ENCODE measurements around the gene NOP10. TPM values are rescaled to one million over a fixed set of nuclear protein-coding genes. Genes with fewer than 3 reads are reported as not detected.
"Not testable (repeated sequence)": the region's sequence is repeated elsewhere in the genome, so short reads cannot be mapped to it uniquely, and the experiment has no call there.

NOP10 gene
- total RNA-seq, 4 donors from 2014 or later: 75.4 to 133 (median 87.7) TPM

DNA sequence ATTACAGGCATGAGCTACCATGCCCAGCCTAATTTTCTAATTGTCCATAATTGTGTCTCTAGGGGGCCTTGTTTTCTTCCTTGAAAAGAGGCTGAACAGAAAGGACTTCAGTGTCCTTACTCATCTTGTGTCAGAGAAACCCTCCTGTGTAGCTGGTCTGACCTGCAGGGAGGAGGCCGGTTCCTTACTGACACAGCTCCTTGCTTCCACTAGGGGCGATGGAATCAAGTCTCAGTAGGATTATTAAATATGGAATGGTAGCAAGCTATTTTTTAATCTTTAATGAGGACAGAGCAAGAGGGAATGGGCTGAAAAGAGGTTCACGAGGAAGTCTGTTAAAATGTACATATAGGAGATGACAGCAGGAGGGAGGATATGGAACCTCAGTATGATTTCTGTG lies 15.4 kb upstream of the NOP10 start:
- Histone ChIP-seq H3K36me3 (peaks cover 0 to 91% (median 0%) of the 10 kb centered on the region in 3 donors), H3K9me3 (no peaks in the 10 kb centered on the region), H3K4me3 (no peak overlapping the region), H3K27me3 (no peaks in the 10 kb centered on the region), H3K27ac (no peak overlapping the region), H3K4me1 (no peaks in the 10 kb centered on the region)
- no peak for DNase-seq (ENCODE audit: low spot score in 2 of 2)
- 68 to 73% methylated on average over 3 of the region's 3 CpGs for WGBS, 2 donors
- TF ChIP-seq POLR2A (IDR thresholded peaks at IDR 0.05) (no peak), EP300 (IDR thresholded peaks at IDR 0.05) (no peak)
- TF ChIP-seq, protein P1, sequence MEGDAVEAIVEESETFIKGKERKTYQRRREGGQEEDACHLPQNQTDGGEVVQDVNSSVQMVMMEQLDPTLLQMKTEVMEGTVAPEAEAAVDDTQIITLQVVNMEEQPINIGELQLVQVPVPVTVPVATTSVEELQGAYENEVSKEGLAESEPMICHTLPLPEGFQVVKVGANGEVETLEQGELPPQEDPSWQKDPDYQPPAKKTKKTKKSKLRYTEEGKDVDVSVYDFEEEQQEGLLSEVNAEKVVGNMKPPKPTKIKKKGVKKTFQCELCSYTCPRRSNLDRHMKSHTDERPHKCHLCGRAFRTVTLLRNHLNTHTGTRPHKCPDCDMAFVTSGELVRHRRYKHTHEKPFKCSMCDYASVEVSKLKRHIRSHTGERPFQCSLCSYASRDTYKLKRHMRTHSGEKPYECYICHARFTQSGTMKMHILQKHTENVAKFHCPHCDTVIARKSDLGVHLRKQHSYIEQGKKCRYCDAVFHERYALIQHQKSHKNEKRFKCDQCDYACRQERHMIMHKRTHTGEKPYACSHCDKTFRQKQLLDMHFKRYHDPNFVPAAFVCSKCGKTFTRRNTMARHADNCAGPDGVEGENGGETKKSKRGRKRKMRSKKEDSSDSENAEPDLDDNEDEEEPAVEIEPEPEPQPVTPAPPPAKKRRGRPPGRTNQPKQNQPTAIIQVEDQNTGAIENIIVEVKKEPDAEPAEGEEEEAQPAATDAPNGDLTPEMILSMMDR (IDR thresholded peaks at IDR 0.05): no peak

DNA sequence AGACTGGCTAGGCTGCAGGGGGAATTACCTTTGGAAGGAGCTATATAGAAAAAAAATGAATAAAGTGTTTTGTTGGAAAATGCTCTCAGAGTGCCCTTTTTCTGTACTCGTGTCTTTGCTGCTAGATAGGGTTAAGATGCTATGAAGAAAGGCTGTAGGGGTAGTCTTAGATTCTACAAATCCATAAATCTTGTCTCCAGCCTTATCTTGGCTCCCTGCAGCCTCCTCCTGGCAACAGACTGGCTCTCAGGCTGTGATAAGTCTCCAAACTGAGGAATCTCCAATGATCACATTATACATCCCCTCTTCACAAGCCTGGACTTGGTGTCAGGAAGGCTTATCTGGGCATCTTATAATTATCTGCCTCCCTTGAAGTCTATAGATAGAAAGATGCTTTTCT lies 14.7 kb upstream of the NOP10 start:
- Histone ChIP-seq H3K4me1 (no peaks in the 10 kb centered on the region), H3K9me3 (no peaks in the 10 kb centered on the region), H3K4me3 (no peak overlapping the region), H3K27me3 (no peaks in the 10 kb centered on the region), H3K36me3 (peaks cover 0 to 84% (median 0%) of the 10 kb centered on the region in 3 donors), H3K27ac (no peak overlapping the region)
- DNase-seq (ENCODE audit: low spot score in 2 of 2): no peak
- 76 to 81% methylated on average over 1 of the region's 1 CpG for WGBS, 2 donors
- TF ChIP-seq POLR2A (IDR thresholded peaks at IDR 0.05) (no peak), EP300 (IDR thresholded peaks at IDR 0.05) (no peak)
- TF ChIP-seq, protein P1 (IDR thresholded peaks at IDR 0.05): no peak

- no peaks in the 10 kb centered on the region for H3K4me1 ChIP-seq
- WGBS, 2 donors: 80 to 82% methylated on average over 9 of the region's 9 CpGs
- H3K36me3 ChIP-seq: peaks cover 0 to 61% (median 0%) of the 10 kb centered on the region in 3 donors
- H3K27ac ChIP-seq: no peak overlapping the region
- H3K27me3 ChIP-seq: no peaks in the 10 kb centered on the region
- no peak overlapping the region for H3K4me3 ChIP-seq
- H3K9me3 ChIP-seq: no peaks in the 10 kb centered on the region
- DNase-seq (ENCODE audit: low spot score in 2 of 2): no peak
- no peak for TF ChIP-seq EP300 (IDR thresholded peaks at IDR 0.05)
- TF ChIP-seq, protein P1 (IDR thresholded peaks at IDR 0.05): no peak
Measured at GRCh38 chr15:34355241-34355640, 12.3 kb upstream of the NOP10 start.

GRCh38 chr15:34354286-34354685 lies 11.3 kb upstream of the NOP10 start:
- H3K4me1 ChIP-seq: no peaks in the 10 kb centered on the region
- 91 to 97% methylated on average over 7 of the region's 7 CpGs for WGBS, 2 donors
- peaks cover 0 to 52% (median 0%) of the 10 kb centered on the region in 3 donors for H3K36me3 ChIP-seq
- TF ChIP-seq EP300 (IDR thresholded peaks at IDR 0.05) (no peak), POLR2A (IDR thresholded peaks at IDR 0.05) (no peak)
- TF ChIP-seq, protein P1 (IDR thresholded peaks at IDR 0.05): no peak
- no peaks in the 10 kb centered on the region for H3K27me3 ChIP-seq
- DNase-seq (ENCODE audit: low spot score in 2 of 2): no peak
- no peak overlapping the region for H3K27ac ChIP-seq
- no peak overlapping the region for H3K4me3 ChIP-seq
- no peaks in the 10 kb centered on the region for H3K9me3 ChIP-seq

DNA sequence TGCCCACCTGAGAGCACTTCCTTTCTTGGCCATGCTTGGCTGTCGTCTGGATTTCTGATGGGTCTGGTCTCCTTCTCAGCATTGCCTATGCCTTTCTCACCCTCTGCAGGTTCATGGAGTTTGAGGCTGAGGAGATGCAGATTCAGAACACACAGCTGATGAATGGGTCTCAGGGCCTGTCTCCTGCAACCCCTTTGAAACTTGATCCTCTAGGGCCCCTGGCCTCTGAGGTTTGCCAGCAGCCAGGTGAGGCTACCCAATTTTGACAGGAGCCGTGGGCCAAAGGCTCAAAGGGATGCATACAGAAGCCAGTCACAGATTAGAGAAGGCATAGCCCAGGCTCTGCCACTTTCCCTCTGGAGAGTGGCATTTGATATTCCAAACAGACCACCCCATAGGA lies 10.7 kb upstream of the NOP10 start:
- Histone ChIP-seq H3K4me1 (no peaks in the 10 kb centered on the region), H3K9me3 (no peaks in the 10 kb centered on the region), H3K36me3 (peaks cover 0 to 45% (median 0%) of the 10 kb centered on the region in 3 donors), H3K27ac (no peak overlapping the region), H3K27me3 (no peaks in the 10 kb centered on the region), H3K4me3 (no peak overlapping the region)
- WGBS, 2 donors: 57 to 58% methylated on average over 2 of the region's 2 CpGs
- DNase-seq (ENCODE audit: low spot score in 2 of 2): no peak
- TF ChIP-seq POLR2A (IDR thresholded peaks at IDR 0.05) (no peak), EP300 (IDR thresholded peaks at IDR 0.05) (no peak)
- TF ChIP-seq, protein P1 (IDR thresholded peaks at IDR 0.05): no peak

- 88 to 94% methylated on average over 12 of the region's 12 CpGs for WGBS, 2 donors
- H3K4me3 ChIP-seq; H3K27me3 ChIP-seq; DNase-seq (ENCODE audit: low spot score in 2 of 2); H3K27ac ChIP-seq; H3K9me3 ChIP-seq; H3K4me1 ChIP-seq: not testable (repeated sequence)
- peaks cover 0 to 39% (median 0%) of the 10 kb centered on the region in 3 donors for H3K36me3 ChIP-seq
Measured at GRCh38 chr15:34352996-34353395, 10.1 kb upstream of the NOP10 start.

Data from tibial nerve (tissue), 4 donors.